Measurements from ENCODE around the gene MFNG. TPM values are rescaled to one million over a fixed set of nuclear protein-coding genes. Genes with fewer than 3 reads are reported as not detected.

The MFNG gene
- total RNA-seq, 1 donor from 2014 or later = 0.82 TPM

GRCh38 chr22:37456346-37456745 is 29.8 kb downstream of the MFNG start:
- H3K36me3 Mint-ChIP-seq = no peaks in the 10 kb centered on the region
- no peak overlapping the region for H3K27ac Mint-ChIP-seq
- no peak for DNase-seq (ENCODE audit: extremely low spot score, unreplicated experiment)
- no peak overlapping the region for H3K4me3 Mint-ChIP-seq
- peaks cover 45% of the 10 kb centered on the region for H3K27me3 Mint-ChIP-seq
- no peak for TF ChIP-seq CTCF (conservative IDR thresholded peaks at IDR 0.05)
- H3K4me1 Mint-ChIP-seq (ENCODE audit: unreplicated experiment) = peaks cover 19% of the 10 kb centered on the region
- H3K9me3 Mint-ChIP-seq = no peaks in the 10 kb centered on the region

- no peak for DNase-seq (ENCODE audit: extremely low spot score, unreplicated experiment)
- TF ChIP-seq CTCF (conservative IDR thresholded peaks at IDR 0.05) = no peak
- no peaks in the 10 kb centered on the region for H3K36me3 Mint-ChIP-seq
- no peaks in the 10 kb centered on the region for H3K9me3 Mint-ChIP-seq
- H3K4me3 Mint-ChIP-seq = no peak overlapping the region
- H3K27me3 Mint-ChIP-seq = peaks cover 45% of the 10 kb centered on the region
- no peak overlapping the region for H3K27ac Mint-ChIP-seq
- peaks cover 19% of the 10 kb centered on the region for H3K4me1 Mint-ChIP-seq (ENCODE audit: unreplicated experiment)
Observed at GRCh38 chr22:37455896-37456295, 30.3 kb downstream of the MFNG start.

- H3K27me3 Mint-ChIP-seq = peaks cover 45% of the 10 kb centered on the region
- H3K9me3 Mint-ChIP-seq = no peaks in the 10 kb centered on the region
- H3K4me1 Mint-ChIP-seq (ENCODE audit: unreplicated experiment) = peaks cover 19% of the 10 kb centered on the region
- no peaks in the 10 kb centered on the region for H3K36me3 Mint-ChIP-seq
- H3K4me3 Mint-ChIP-seq = no peak overlapping the region
- H3K27ac Mint-ChIP-seq = peak overlapping the region; percentile 80
- DNase-seq (ENCODE audit: extremely low spot score, unreplicated experiment) = no peak
- no peak for TF ChIP-seq CTCF (conservative IDR thresholded peaks at IDR 0.05)
Observed at GRCh38 chr22:37454857-37455686, 31.1 kb downstream of the MFNG start.

DNA sequence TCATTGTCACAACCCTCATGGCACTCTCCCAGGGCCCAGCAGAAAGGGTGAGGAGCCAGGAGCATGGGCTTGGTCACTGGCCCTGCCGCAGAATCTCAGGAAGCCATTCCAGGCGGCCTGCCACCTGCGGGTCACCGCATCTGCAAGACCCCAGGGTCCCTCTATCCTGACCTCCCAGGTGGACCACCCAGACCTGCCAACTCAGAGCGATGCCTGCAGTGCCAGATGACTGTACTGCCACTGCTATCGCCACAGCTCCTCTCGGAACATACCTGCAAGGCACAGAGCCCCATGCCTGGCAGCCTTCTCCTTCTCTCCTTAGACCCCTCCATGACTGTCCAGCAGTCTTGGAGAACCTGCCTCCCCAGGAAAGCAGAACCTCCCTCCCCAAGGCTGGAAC is 32.5 kb downstream of the MFNG start:
- Mint-ChIP-seq H3K27ac (no peak overlapping the region), H3K9me3 (no peaks in the 10 kb centered on the region)
- no peak for DNase-seq (ENCODE audit: extremely low spot score, unreplicated experiment)

DNA sequence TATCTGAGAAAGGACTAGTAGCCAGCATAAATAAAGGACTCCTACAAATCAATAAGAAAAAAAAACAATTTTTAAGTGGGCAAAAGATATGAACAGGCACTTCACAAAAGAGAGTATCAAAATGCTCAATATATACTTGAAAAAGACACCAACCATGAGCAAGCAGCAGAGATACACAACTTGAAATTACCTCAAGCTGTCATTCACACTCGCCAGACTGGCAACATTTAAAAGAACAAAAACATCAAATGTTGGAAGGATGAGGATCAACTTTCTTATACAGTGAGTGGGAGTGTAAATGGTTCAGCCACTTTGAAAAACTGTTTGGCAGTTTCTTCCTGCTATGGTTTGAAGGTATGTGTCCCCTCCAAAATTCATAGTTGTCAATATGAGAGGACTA is 35.0 kb downstream of the MFNG start:
- no peaks in the 10 kb centered on the region for H3K9me3 Mint-ChIP-seq
- no peaks in the 10 kb centered on the region for H3K36me3 Mint-ChIP-seq
- no peak overlapping the region for H3K27ac Mint-ChIP-seq
- H3K4me3 Mint-ChIP-seq = no peak overlapping the region
- no peak for TF ChIP-seq CTCF (conservative IDR thresholded peaks at IDR 0.05)
- H3K4me1 Mint-ChIP-seq (ENCODE audit: unreplicated experiment) = peaks cover 15% of the 10 kb centered on the region
- H3K27me3 Mint-ChIP-seq = peaks cover 31% of the 10 kb centered on the region
- no peak for DNase-seq (ENCODE audit: extremely low spot score, unreplicated experiment)

More for the DNA sequence above, 32.5 kb downstream of the MFNG start:
- TF ChIP-seq CTCF (conservative IDR thresholded peaks at IDR 0.05) = no peak
- Mint-ChIP-seq H3K4me1 (ENCODE audit: unreplicated experiment) (peaks cover 19% of the 10 kb centered on the region), H3K36me3 (no peaks in the 10 kb centered on the region), H3K4me3 (no peak overlapping the region), H3K27me3 (peaks cover 38% of the 10 kb centered on the region)

Measured in type B pancreatic cell (in vitro differentiated cells).